HS-27A (cell line): ENCODE data around the gene CORO2B.

ENCODE experiments used
- DNase-seq: peaks from one replicate; pipeline ENCODE4 v3.0.0-alpha.2; 2012; ENCODE audit warnings: low read depth, missing footprints

CORO2B gene

DNA sequence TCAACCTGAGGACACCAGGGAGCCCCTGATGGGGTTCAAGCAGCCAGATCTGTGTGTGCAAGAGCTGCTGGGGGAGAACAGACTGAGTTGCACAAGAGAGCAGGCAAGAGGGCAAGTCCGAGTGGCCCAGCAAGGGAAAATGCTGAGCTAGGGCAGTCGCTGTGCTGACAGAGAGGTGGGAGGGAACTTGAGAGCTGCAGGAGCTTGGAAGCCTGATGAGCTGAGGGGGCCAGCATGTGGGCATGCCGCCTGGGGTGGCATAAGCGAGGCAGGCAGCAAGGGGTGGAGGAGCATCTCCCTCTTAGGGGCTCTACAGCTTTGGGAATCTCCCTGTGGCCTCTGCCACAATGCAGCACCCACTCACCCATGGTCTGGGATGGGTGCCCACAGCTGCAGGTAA is 4.7 kb upstream of the CORO2B start:
- DNase-seq = no peak

DNA sequence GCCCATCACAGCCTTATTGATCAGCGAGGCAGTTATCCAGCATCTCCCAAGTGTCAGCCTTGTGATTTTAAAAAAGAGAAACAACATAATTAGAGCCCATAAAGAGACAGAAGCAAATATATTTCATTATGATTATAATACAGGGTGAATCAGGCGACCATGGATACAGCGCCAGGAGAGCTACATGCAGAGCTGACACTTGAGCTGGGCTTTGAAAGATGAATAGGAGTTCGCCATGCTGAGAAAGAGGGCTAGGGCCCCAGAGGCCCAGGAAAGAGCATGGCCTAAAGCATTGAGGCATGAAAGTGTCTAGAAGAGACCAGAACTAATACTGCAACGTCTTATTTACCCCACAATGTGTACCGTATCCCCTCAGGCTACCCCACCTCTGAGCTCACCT is 4.2 kb upstream of the CORO2B start:
- no peak for DNase-seq

DNA sequence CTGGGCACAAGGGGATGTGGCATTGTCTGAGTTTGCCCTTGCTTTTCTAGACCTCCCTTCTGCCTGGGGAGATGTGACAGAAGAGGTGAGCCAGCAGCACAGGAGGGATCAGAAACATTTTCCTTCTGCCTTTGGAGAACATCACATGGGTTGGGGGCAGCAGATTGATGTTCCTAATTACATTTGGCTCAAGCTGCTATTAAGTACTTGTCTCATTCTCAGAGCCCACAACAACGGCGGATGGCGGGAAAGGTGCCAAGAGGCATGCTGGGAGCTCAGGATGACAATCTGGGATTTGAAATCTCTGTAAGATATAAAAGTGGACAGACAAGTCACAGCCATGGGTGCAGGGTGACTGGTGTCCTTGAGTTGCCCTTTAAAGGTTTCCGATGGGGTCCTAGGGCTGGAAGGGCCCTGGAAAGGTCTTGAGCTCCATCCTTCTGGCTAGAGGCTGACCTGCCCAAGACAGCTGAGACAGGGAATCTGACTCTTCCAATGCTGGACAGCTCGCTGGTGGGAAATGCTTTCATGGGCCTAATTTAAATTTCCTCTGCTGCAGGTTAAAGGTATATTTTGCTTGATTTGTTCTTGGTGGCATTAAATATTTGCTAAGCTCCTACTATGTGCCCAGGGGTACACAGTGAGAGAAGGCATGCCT is 2.4 kb upstream of the CORO2B start:
- DNase-seq = no peak

DNA sequence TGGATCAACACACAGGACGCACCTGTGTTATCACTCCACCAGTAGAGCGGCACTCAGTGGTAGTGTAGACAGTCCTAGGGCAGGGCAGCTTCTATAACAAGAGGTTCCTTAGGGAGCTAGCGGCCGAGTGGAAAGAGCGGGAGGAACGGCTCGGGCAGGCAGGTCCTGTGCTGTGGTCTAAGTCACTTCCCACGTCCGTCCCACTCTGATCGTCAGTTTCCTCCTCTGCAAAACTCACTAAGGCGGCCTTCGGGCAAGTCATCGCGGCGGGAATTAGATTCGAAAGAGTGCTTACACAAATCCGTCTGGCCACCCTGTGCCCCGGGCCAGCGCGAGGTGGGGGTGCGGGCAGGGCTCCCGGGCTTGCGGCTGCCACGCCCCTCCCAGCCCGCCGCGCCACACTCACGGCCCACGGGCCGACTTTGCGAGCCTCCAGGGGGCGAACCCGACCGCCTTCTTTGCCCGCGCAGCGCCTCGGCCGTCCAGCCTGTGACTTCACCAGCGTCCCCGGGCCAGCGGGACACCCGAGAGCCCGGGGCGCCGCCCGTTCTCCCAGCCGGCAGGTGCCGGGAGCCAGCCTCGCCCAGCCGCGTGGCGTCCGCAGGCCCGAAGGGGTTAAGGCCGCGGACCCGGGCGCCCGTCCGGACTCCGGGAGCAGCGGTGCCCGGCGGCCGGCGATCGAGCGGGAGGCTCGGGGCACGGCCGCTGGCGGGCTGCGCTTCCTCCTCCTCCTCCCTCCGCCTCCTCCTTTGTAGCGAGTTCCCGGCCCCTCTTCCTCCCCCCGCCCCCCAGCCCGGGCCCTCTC is 416 bp upstream of the CORO2B start:
- peak; percentile 50 for DNase-seq

DNA sequence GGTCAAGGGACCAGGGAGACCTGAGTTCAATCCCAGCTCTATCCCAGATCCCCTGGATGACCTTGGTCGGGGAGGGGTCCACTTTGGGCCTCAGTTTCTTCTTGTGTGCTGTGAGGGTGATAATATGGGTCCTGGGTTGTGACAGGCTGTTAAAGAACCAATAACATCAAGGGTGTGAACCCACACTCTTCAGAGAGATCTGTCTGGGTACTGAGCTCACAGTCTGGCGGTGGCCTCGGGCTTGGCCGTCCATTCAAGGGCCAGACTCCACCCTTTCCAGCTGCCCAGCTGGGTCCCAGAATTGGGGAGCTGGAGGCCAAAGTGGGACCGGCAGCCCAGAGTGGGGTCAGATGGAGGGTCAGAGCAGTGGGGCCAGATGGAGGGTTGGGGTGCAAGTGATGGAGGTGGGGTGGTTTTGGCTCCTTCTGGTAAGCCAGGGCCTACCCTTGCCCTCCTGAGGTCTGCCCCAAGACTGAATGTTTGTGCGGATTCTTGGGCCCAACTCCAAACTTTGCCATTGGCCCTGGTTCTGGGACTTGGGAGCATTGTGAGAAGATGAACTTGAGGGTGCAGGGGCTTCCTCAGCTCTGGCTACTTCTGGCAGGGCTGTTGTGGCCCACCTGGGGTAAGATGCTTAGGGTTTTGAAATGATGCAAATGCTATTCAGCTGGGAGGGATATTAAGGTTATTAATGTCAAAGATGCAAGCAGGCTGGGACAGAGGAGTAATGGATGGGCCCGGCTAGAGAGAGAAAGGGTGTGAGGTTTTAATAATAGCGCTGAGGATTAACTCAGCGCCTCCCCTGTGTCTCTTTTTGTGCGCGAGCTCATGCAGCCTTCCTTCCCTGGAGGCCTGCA is 1.5 kb downstream of the CORO2B start:
- no peak for DNase-seq

DNA sequence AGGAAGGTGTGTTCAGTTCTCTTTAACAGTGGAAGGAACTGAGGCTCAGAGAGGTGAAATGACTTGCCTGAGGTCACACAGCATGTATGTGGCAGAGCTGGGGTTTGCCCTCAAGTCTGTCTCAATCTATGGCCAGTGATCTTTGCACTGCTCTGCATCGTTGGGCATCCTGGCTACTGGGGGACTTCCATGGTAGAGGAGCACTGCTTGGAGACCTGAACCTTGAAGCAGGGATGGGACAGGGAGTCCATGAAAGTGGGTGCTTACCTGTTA is 2.0 kb downstream of the CORO2B start:
- DNase-seq = no peak

DNA sequence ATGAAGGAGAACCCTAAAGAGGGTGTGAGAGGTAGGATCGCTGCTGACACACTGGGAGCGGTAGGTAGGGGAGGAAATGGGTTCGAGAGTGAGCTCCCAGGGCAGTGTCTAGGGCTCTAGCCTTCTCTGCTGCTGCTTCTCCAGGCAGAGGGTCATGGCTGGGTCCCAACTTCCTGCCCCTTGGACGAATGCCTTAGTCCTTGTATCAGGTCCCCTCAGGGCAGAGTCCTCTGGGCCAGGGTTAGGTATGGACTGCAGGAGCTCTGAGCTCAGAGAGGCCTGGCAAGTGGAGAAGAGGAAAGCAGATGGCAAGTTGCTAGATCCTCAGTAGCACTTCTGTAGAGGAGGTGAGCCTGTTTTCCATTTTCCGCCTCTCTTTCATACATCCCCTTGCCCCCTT is 2.9 kb downstream of the CORO2B start:
- no peak for DNase-seq

DNA sequence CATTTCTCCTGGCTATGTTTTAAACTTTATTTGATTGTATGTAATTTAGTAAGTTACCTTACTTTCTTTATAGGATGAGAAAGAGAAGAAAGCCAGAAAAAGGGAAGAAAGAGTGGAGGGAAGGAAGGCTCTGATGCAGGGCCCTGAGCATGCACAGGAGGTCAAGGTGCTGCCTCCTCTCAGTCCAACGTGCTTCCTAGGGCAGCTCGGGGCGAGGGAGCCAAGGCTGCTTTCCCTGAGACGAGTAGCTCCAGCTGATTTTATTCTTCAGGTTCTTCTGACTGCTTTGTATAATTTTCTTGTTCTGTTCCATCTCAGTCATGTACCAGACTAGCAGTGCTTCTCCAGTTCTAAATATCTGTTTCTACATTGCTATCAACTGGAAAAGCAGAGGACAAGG is 3.4 kb downstream of the CORO2B start:
- no peak for DNase-seq

DNA sequence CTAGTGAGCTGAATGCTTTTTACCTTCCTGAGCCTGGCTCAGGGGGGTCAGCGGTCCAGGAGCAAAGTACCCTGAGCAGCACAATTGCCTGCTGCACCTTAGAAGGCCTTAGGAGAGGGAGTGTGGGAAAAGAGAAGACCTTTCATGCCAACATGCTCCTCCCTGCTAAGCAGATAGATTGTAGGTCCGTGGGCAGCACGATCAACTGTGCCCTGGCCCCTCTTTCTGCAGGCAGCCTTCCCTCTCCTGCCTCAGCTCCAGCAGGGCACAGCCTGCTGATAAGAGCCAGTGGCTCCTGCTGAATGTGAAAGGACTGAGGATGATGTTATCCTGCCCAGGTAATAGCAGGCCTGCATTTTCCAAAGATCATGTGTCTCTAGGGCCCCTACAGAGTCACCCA is 4.1 kb downstream of the CORO2B start:
- no peak for DNase-seq

DNA sequence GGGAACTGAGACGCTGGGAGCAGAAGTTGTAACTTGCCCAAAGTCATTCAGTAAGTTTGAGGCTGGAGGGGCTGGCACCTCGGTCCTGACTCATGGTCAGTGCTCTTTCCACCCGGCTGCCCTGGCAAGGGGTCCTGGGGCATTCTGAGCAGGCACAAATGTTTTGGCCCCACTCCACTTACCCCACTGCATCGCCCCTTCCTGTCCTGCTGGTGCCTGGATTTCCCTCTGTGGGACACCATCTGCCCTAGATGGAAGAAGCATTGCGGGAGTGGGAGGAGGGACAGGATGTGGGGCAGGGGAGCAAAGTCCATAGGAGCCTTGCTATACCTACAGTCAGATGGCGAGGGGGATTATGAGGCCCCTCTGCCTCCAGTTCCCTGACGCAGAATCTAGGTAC is 4.5 kb downstream of the CORO2B start:
- DNase-seq = no peak

DNA sequence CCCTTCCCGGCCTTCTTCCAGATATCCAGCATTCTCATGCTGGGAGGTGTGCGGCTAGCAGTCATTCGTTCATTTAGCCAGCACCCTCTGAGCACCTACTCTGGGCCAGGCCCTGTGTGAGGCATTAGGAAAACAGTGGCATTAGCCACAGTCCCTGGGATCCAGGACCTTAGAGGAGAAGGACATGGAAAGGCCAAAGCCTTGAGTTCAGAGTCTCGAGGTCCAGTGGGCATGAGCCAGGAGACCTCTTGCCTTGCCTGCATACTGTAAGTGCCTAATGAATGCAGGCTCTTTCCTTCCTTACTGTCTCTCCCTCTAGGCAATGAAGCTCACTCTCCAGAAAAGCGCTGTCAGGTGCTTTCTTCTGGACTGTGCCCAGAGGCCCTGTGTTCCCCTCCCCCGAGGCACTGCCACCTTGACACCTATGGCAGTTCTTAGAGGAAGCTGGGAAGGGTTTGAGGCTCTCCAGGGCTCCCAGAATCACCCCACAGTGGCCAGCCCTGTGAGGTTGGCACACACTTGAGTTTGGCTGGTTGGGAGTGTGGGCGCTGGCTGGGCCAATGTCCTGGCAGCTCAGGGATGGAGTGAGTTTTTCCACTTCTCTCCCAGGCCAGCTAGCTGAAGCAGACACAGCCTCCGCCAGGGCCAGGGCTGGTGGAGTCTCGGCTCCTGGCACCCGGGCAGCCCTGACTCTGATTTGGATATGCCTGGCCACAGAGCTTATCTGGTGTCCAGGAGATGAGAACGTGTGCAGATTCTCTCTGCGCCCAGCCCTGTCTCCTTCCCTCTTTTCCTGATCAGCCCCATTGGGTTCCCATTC is 5.4 kb downstream of the CORO2B start:
- no peak for DNase-seq

DNA sequence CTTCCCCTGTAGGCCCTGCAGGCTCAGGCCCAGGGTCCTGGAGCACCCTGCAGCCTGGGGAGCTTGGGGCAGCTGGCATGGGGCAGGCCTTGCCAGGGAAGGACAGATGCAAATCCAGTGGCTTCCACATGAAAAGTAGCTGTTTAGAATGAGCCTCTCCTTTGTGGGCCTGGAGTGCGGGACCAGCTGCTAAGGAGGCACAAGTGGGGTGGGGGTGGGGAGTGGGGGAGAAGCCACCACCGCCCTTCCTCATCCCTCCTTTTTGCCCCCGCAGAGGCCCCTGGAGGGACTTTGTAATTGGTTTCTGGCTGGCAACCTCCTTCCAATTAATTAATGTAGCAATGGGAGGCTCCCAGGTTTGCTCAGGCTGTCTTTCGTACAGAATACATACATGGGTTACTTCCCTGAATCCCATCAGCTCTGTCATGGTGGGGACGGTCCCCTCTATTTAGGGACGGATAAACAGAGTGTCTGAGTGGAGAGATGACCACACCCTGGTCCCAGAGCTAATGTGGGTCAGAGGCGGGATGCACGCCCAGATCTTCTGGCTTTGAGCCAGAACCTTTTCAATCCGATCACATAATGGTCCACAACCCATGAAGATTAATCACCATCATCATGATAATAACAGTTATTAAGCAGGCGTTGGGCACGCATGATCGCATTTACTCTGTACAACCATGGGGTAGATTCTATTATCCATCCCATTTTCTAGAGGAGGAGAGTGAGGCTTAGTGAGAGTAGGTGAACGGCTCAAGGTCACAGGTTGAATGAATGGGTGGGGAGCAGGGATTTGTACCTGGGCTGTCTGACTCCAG is 6.2 kb downstream of the CORO2B start:
- DNase-seq = no peak

DNA sequence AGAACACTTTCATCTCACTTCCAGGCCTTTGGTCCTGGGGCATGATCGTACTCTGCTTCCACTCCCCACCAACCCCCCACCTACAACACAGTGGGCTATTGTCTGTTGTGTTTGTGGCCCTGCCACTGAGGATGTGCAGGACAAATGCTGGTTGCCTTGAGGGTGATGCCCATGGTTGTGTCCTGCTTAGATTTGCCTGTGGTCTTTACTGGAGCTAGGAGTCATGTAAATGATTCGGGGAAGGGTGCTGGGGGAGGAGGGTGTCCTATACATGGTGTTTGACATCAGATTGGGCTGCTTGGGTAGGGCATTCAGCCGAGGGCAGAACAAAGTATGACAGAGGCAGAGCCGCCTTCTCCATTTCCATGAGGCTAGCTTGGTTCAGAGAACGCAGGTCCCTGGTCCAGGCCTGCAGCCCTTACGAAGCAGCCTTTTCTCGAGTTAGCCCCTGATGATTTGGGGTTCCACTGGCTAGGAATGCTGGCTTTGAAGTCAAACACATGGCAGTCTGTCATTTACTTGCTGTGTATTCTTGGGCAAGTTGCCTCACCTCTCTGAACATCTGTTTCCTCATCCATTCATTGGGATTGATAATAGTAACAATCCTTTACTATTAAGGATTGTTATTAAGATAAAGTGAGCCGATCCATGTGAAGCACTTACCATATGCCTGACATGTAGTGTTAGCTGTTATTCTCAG is 6.9 kb downstream of the CORO2B start:
- DNase-seq = no peak

DNA sequence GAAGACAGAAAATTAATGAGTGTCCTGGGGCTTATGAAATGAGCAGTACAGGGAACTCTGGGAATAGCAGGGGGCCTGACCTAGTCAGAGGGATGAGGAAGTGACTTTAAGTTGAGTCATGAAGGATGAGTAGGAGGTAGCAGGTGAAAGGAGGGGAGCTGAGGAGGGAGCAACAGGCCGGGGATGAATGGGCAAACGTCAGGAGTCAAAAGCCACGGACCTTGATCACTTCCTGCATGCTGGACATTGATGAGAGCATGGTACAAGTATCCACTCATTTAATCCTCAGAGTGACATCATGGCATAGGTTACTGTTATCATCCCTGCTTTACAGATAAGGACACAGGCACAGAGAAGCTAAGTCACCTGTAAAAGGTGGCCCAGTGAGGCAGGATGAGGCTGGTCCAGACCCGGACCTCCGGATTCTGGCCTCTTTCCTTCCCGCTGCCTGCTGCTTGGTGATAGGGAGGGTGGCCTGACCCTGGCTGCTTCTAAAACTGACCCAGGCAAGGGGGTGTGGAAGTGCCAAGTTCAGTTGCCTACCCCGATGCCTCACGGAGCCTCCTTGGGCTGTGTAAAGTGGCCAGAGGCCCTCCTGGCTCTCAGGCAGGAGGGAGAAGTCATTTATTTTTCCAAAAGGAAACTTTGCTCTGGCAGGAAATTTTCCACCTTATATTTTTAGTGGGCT is 7.6 kb downstream of the CORO2B start:
- DNase-seq = peak; percentile 39

DNA sequence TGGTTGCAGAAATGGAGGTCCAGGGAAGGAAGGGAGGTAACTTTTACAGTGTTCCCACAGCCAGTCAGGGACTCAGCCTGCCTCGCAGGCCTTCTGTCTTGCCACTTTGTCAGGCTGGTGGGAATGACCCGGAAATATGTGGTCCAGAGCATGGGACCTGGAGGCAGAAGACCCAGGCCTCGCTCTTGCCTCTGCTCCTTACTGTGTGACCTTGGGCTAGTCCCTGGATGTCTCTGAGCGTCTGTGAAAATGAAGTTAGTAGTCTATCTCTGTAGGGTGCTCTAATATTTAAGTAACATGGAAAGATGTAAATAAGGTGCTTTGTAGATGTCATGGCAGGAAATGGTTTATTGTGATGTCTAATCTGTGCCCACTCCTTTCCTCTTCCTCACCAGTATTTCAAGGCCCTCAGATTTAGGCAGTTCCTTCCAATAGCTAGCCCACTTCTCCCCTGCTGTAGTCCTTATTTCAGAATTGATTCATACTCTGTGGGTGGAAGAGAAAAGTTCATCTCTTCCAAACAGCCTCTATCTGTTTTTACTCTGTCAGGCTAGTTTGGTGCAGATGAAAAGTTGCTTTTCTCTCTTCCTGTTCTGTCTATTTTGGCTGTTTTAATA is 9.1 kb downstream of the CORO2B start:
- no peak for DNase-seq

DNA sequence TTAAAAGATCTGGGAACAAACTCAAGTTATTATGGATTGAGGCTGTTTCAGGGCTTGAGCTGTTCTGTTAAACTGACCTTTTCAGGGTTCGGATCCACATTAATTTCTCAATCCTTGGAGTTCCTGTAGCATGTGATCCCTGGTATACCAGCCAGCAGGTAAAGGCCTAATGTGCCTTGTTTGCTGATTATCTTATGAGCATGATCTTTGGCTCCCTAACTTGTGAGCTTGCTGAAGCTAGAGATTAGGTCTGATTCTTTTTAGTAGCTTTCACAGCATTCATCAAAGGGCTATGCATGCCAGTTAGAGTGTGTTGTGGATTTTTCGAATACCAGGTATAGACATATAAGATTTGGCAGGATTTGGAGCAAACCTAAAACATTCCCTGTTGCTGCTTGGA is 10.3 kb downstream of the CORO2B start:
- DNase-seq = no peak

DNA sequence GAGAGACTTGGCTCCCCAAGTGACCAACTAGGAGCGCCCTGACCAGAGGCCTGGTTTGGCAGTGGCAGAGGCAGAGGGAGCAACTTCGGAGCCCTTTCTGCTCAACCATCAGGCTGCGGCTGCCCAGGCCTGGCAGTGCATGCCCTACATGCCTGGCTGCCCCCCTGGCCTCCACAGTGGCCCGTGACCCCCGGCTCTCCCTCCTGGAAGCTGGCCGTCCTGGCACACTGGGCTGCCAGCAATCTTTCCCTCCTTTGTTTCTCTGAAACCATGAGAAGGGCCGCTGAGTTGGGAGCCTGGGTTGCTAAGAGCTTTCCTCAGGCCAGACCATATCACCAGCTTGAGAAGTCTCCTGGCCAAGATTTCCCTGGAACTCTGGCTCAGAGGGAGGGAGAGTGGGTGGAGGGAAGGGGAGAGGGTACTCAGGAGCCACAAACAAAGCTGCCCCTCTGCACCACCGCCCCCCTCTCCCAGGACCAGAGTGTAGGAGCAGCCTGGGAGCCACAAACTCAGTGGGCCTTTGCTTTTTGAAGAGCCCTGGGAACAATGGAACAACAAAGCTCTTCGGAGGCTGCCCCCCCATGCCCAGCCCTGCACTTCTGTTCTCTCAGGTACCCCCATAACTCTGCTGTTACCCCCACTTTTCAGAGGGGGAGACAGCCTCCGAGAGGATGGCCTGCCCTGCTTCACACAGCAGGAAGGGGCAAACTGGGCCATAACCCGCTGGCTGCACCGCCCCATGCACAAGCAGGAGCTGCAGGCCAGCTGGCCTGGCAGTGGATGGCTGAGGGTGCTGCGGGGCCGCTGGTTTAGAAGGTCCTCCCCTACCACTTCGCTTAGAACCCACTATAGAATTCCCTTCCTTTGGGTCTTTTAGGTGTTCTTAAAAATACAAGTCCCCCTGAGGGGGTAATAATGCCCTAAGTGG is 11.3 kb downstream of the CORO2B start:
- no peak for DNase-seq

DNA sequence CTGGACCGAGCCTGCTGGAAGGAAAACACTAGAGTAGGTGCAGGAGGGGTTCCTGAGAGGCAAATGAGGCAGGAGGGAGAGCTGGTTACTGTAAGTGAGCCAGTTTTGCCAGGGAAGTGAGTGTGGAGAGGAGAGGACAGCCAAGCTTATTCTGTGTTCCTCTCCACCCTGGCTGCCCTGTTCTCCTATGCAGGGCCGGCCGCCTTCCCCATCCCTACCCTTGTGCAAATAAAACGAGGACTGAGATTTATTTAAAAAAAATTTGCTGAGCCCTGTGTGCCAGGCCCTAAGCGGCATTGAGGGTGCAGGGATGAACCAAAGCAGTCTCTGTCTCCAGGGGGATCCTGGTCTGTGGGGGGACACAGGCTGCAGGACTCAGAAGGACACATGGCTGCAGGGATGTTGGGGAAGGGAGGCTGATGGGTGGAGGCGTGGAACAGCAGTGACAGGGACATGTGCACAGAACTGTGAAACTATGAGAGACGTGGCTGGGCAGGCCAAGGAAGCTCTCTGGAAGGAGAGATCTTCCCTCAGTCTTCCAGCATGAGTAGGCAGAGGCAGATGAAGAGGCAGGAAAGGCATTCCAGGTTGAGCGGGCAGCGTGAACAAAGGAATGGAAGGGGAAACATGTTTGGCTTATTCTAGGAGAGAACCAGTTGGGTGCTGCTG is 12.1 kb downstream of the CORO2B start:
- DNase-seq = no peak
